GM12878 (cell line): Measurements from ENCODE around the gene EHF.

Source experiments
- EP300 ChIP-seq, 2 experiments: fragments of 150-350 bp in 1 of 2; IDR thresholded peaks; 2 replicates each; pipeline ENCODE4 v1.6.1; 2011 to 2012; ENCODE audit warnings: low read depth in 2 of 2, low read length in 2 of 2, borderline replicate concordance in 1 of 2, improper control_type of control experiment in 1 of 2, inconsistent platforms in 1 of 2; ENCODE audit not compliant: control insufficient read depth in 1 of 2
- FOXM1 ChIP-seq: IDR thresholded peaks from 2 replicates; pipeline ENCODE4 v1.6.1; 2012; ENCODE audit warnings: low read depth, mild to moderate bottlenecking, inconsistent platforms, low read length, moderate library complexity
- MEF2A ChIP-seq: IDR thresholded peaks from 2 replicates; pipeline ENCODE4 v1.6.1; 2011; ENCODE audit warnings: low read depth, mild to moderate bottlenecking, low read length, moderate library complexity; ENCODE audit not compliant: insufficient read depth
- NR2C2 ChIP-seq: IDR thresholded peaks from 2 replicates; pipeline ENCODE4 v1.6.1; 2011; ENCODE audit warnings: borderline replicate concordance, low read depth; ENCODE audit not compliant: control insufficient read depth, insufficient read length
- PML ChIP-seq: IDR thresholded peaks from 2 replicates; pipeline ENCODE4 v1.6.1; 2012; ENCODE audit warnings: low read length, inconsistent platforms
- POLR2A ChIP-seq: IDR thresholded peaks from 2 replicates; pipeline ENCODE4 v1.6.1; 2011; ENCODE audit warnings: low read depth, mild to moderate bottlenecking, low read length
- POLR2AphosphoS5 ChIP-seq: IDR thresholded peaks from 2 replicates; pipeline ENCODE4 v1.6.1; 2011; ENCODE audit warnings: mild to moderate bottlenecking, low read length, inconsistent platforms
- TAF1 ChIP-seq: IDR thresholded peaks from 2 replicates; pipeline ENCODE4 v1.6.1; 2011; ENCODE audit warnings: mild to moderate bottlenecking, low read depth, low read length, borderline replicate concordance
- ZNF24 ChIP-seq: fragments of 450-650 bp; IDR thresholded peaks from 2 replicates; pipeline ENCODE4 v1.6.1; 2017; ENCODE audit warnings: antibody characterized with exemption, mild to moderate bottlenecking
- TF ChIP-seq, protein P1 (sequence below), 3 experiments: IDR thresholded peaks in 2 of 3; conservative IDR thresholded peaks in 1 of 3; 2 replicates each; pipeline ENCODE4 v1.5.1; 2011; ENCODE audit warnings: low read depth in 3 of 3, low read length in 3 of 3, mild to moderate bottlenecking in 3 of 3, control low read depth in 2 of 3, moderate library complexity in 2 of 3, inconsistent platforms in 1 of 3, mixed read lengths in 1 of 3; ENCODE audit not compliant: control insufficient read depth in 2 of 3, insufficient read depth in 1 of 3; ENCODE audit errors: extremely low read depth in 1 of 3
- TF ChIP-seq, protein P2 (sequence below): IDR thresholded peaks from 2 replicates; pipeline ENCODE4 v1.6.1; 2012; ENCODE audit warnings: low read depth, low read length, improper control_type of control experiment
- TF ChIP-seq, protein P3 (sequence below): IDR thresholded peaks from 2 replicates; pipeline ENCODE4 v1.6.1; 2011; ENCODE audit warnings: low read depth, mild to moderate bottlenecking, low read length, moderate library complexity, borderline replicate concordance; ENCODE audit errors: extremely low read depth
- TF ChIP-seq, protein P4 (sequence below): IDR thresholded peaks from 2 replicates; pipeline ENCODE4 v1.6.1; 2011; ENCODE audit warnings: low read depth, low read length, improper control_type of control experiment, borderline replicate concordance

DNA sequence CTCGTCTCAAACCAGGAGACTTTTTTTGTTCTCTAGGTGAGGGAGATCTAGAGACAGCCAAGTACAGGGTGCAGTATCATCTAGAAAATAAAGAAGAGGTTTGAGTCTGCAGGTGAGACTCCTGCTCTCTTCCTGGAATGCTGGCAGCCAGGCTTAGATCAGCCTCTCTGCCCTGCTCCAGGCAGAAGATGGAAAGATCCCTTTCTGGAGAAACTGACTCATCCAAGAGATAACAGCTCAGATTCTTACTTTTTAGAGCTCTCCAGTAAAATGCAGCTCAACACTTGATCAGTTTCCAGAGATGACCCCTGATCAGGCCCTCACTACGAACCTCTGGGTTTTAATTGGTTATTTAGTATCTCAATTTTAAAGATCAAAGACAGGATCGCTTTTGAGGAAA, 44.6 kb upstream of the EHF start:
- TF ChIP-seq TAF1, result no peak
- no peak for TF ChIP-seq PML
- no peak for TF ChIP-seq MEF2A
- TF ChIP-seq, protein P1, sequence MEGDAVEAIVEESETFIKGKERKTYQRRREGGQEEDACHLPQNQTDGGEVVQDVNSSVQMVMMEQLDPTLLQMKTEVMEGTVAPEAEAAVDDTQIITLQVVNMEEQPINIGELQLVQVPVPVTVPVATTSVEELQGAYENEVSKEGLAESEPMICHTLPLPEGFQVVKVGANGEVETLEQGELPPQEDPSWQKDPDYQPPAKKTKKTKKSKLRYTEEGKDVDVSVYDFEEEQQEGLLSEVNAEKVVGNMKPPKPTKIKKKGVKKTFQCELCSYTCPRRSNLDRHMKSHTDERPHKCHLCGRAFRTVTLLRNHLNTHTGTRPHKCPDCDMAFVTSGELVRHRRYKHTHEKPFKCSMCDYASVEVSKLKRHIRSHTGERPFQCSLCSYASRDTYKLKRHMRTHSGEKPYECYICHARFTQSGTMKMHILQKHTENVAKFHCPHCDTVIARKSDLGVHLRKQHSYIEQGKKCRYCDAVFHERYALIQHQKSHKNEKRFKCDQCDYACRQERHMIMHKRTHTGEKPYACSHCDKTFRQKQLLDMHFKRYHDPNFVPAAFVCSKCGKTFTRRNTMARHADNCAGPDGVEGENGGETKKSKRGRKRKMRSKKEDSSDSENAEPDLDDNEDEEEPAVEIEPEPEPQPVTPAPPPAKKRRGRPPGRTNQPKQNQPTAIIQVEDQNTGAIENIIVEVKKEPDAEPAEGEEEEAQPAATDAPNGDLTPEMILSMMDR (IDR thresholded peaks at IDR 0.05 in 2 of 3, conservative IDR thresholded peaks at IDR 0.05 in 1 of 3; ENCODE audit: control insufficient read depth in 2 of 3, extremely low read depth in 1 of 3, insufficient read depth in 1 of 3, low read depth in 3 of 3, low read length in 3 of 3), result no peak
- TF ChIP-seq POLR2AphosphoS5, result no peak
- TF ChIP-seq, protein P2, sequence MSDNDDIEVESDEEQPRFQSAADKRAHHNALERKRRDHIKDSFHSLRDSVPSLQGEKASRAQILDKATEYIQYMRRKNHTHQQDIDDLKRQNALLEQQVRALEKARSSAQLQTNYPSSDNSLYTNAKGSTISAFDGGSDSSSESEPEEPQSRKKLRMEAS, result no peak
- no peak for TF ChIP-seq ZNF24
- TF ChIP-seq POLR2A, result no peak
- TF ChIP-seq NR2C2, result no peak
- TF ChIP-seq EP300 (IDR thresholded peaks at IDR 0.05; ENCODE audit: borderline replicate concordance in 1 of 2, control insufficient read depth in 1 of 2, low read depth in 2 of 2, low read length in 2 of 2), result no peak
- TF ChIP-seq, protein P3, sequence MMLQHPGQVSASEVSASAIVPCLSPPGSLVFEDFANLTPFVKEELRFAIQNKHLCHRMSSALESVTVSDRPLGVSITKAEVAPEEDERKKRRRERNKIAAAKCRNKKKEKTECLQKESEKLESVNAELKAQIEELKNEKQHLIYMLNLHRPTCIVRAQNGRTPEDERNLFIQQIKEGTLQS, result no peak
- no peak for TF ChIP-seq FOXM1
- TF ChIP-seq, protein P4, sequence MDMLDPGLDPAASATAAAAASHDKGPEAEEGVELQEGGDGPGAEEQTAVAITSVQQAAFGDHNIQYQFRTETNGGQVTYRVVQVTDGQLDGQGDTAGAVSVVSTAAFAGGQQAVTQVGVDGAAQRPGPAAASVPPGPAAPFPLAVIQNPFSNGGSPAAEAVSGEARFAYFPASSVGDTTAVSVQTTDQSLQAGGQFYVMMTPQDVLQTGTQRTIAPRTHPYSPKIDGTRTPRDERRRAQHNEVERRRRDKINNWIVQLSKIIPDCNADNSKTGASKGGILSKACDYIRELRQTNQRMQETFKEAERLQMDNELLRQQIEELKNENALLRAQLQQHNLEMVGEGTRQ, result no peak
